Loucy (cell line): ENCODE data around the gene LACTB.

Experiments used
- H2AFZ ChIP-seq: fragments of 200-600 bp; sonication (generic); 2 replicates; pipeline ENCODE4 v1.6.0; 2016; ENCODE audit warnings: antibody characterized with exemption, mild to moderate bottlenecking, low read length, moderate library complexity
- H3F3A ChIP-seq: fragments of 200-600 bp; 2 replicates; pipeline ENCODE4 v1.6.0; 2016; ENCODE audit warnings: antibody characterized with exemption, low read depth, mild to moderate bottlenecking
- H3K27me3 ChIP-seq: fragments of 200-600 bp; sonication (generic); 2 replicates; pipeline ENCODE4 v1.6.1; 2014; ENCODE audit warnings: low read length, mild to moderate bottlenecking; ENCODE audit not compliant: insufficient read depth, poor library complexity, severe bottlenecking
- H3K36me3 ChIP-seq: fragments of 200-600 bp; sonication (generic); 2 replicates; pipeline ENCODE4 v1.6.1; 2016; ENCODE audit warnings: low read length; ENCODE audit not compliant: insufficient read depth
- H3K4me1 ChIP-seq: fragments of 200-600 bp; sonication (generic); 2 replicates; pipeline ENCODE4 v1.5.1; 2014; ENCODE audit warnings: low read length, mild to moderate bottlenecking; ENCODE audit not compliant: insufficient read depth, poor library complexity, severe bottlenecking
- H3K4me2 ChIP-seq: fragments of 200-600 bp; sonication (generic); 2 replicates; pipeline ENCODE4 v1.6.0; 2014; ENCODE audit warnings: antibody characterized with exemption, low read length, low read depth, mild to moderate bottlenecking; ENCODE audit not compliant: poor library complexity, severe bottlenecking
- H3K4me3 ChIP-seq: fragments of 200-600 bp; sonication (generic); 2 replicates; pipeline ENCODE4 v1.5.1; 2014; ENCODE audit warnings: low read length, mild to moderate bottlenecking, mixed read lengths; ENCODE audit not compliant: poor library complexity, severe bottlenecking
- H3K79me2 ChIP-seq: fragments of 200-600 bp; sonication (generic); 2 replicates; pipeline ENCODE4 v1.6.1; 2014; ENCODE audit warnings: low read length; ENCODE audit not compliant: insufficient read depth
- H3K9ac ChIP-seq: fragments of 200-600 bp; sonication (generic); 2 replicates; pipeline ENCODE4 v1.6.0; 2014; ENCODE audit warnings: mild to moderate bottlenecking, low read depth, low read length, moderate library complexity; ENCODE audit not compliant: poor library complexity, severe bottlenecking
- H3K9me2 ChIP-seq: fragments of 200-600 bp; sonication (generic); replicated peaks from 2 replicates; pipeline ENCODE4 v1.6.1; 2016; ENCODE audit warnings: low read depth, low read length, mixed read lengths
- H3K9me3 ChIP-seq: fragments of 200-600 bp; sonication (generic); 2 replicates; pipeline ENCODE4 v1.6.1; 2014; ENCODE audit warnings: mild to moderate bottlenecking, antibody characterized with exemption, low read length, low read depth; ENCODE audit not compliant: insufficient read depth
- H4K20me1 ChIP-seq: fragments of 200-600 bp; sonication (generic); 2 replicates; pipeline ENCODE4 v1.6.0; 2014; ENCODE audit warnings: antibody characterized with exemption, low read length, mild to moderate bottlenecking; ENCODE audit not compliant: insufficient read depth, poor library complexity, severe bottlenecking
- EZH2phosphoT487 ChIP-seq: fragments of 200-600 bp; IDR thresholded peaks from 2 replicates; pipeline ENCODE4 v1.6.1; 2018; ENCODE audit warnings: antibody characterized with exemption, mild to moderate bottlenecking, moderate library complexity, borderline replicate concordance
- TF ChIP-seq, protein P1 (sequence below): fragments of 200-600 bp; sonication (generic); conservative IDR thresholded peaks from 2 replicates; pipeline ENCODE4 v1.5.1; 2014; ENCODE audit warnings: mild to moderate bottlenecking, antibody characterized with exemption, low read length

The LACTB gene

DNA sequence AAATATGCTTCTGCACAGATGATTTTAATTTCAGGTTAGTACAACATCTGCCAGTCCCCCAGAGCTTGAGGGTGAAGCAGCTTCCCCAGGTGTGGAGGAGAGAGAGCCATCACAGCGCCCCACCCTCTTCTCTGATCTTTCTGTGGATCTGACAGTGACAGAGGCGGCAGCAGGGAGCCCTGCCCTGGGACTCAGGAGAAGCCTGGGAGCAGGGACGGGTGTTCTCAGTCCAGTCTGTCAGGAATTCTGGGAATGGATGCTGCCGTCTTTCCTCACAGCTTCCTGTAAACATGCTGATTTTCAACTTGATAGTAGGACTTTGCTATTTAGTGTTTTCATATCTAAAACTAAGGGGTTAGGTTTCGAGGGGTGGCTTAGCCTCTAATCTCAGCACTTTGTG lies 56.4 kb downstream of the LACTB start:
- Histone ChIP-seq H3K79me2 (no peaks in the 10 kb centered on the region), H2AFZ (no peak overlapping the region), H3K9ac (no peak overlapping the region), H3K4me3 (no peak overlapping the region), H3K27me3 (no peaks in the 10 kb centered on the region), H4K20me1 (no peaks in the 10 kb centered on the region), H3K9me2 (no peaks in the 10 kb centered on the region), H3F3A (no peaks in the 10 kb centered on the region), H3K4me1 (no peaks in the 10 kb centered on the region), H3K4me2 (no peak overlapping the region), H3K9me3 (no peaks in the 10 kb centered on the region), H3K36me3 (no peaks in the 10 kb centered on the region)
- TF ChIP-seq, protein P1, sequence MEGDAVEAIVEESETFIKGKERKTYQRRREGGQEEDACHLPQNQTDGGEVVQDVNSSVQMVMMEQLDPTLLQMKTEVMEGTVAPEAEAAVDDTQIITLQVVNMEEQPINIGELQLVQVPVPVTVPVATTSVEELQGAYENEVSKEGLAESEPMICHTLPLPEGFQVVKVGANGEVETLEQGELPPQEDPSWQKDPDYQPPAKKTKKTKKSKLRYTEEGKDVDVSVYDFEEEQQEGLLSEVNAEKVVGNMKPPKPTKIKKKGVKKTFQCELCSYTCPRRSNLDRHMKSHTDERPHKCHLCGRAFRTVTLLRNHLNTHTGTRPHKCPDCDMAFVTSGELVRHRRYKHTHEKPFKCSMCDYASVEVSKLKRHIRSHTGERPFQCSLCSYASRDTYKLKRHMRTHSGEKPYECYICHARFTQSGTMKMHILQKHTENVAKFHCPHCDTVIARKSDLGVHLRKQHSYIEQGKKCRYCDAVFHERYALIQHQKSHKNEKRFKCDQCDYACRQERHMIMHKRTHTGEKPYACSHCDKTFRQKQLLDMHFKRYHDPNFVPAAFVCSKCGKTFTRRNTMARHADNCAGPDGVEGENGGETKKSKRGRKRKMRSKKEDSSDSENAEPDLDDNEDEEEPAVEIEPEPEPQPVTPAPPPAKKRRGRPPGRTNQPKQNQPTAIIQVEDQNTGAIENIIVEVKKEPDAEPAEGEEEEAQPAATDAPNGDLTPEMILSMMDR, result no peak
- TF ChIP-seq EZH2phosphoT487, result no peak

DNA sequence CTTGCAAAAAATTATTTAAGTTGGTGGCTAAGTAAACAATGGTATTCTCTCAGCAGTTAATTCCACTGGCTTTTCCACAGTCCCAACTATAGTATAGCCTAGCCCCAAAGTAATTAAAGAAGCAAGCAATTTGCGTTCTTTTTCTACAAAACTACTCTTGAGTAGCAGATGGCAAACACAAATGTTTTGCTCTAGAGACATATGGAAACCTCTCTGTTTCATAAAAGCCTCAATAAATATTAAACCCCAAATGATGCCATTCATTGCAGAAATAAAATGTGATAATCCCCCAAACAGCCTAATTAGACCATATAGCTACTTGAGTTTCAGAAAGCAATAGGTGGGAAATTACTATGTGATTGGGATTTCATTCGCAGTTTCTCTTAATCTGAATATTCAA lies 59.1 kb downstream of the LACTB start:
- Histone ChIP-seq H3K4me1 (no peaks in the 10 kb centered on the region), H3K9me3 (no peaks in the 10 kb centered on the region), H2AFZ (no peak overlapping the region), H4K20me1 (no peaks in the 10 kb centered on the region), H3K9ac (no peak overlapping the region), H3K9me2 (no peaks in the 10 kb centered on the region), H3K79me2 (no peaks in the 10 kb centered on the region), H3K4me2 (no peak overlapping the region), H3K4me3 (no peak overlapping the region), H3K36me3 (no peaks in the 10 kb centered on the region), H3F3A (no peaks in the 10 kb centered on the region), H3K27me3 (no peaks in the 10 kb centered on the region)
- TF ChIP-seq EZH2phosphoT487, result no peak
- TF ChIP-seq, protein P1, result no peak

DNA sequence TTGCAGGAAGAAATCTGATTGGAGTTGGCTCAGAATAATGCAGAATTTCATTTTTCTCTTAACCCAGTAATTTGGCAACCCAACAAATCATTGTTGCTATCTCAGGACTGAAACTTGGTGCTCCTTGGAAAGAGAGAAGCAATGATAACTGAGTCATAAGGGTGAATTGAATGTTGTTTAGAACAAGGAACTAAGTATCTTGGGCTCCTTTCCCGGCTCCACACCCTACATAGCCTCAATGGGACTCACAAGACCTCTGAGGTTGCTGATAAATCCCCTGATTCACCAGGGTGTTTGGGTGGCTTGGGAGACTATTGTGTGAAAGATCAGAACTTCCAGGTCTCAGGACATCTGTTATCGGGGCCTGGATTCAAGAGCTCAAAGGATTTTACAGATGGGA lies 60.0 kb downstream of the LACTB start:
- Histone ChIP-seq H3K4me1 (no peaks in the 10 kb centered on the region), H3K9me2 (no peaks in the 10 kb centered on the region), H3K9me3 (no peaks in the 10 kb centered on the region), H3K9ac (no peak overlapping the region), H3K4me3 (no peak overlapping the region), H2AFZ (no peak overlapping the region), H3F3A (no peaks in the 10 kb centered on the region), H3K36me3 (no peaks in the 10 kb centered on the region), H3K4me2 (no peak overlapping the region), H4K20me1 (no peaks in the 10 kb centered on the region), H3K79me2 (no peaks in the 10 kb centered on the region), H3K27me3 (no peaks in the 10 kb centered on the region)
- TF ChIP-seq, protein P1, result no peak
- no peak for TF ChIP-seq EZH2phosphoT487
